ENCODE data around the gene FAM50A.

GRCh38 chrX:154463611-154464220 lies 19.8 kb downstream of the FAM50A start:
- TF ChIP-seq POLR2A (IDR thresholded peaks at IDR 0.05) (no peak), CTCF (IDR thresholded peaks at IDR 0.05) (no peak)

All from heart left ventricle (tissue), 13 donors.